ENCODE results near the gene CELF6.

GRCh38 chr15:72278737-72279136 lies 41.2 kb downstream of the CELF6 start:
- no peak for TF ChIP-seq EZH2 (IDR thresholded peaks at IDR 0.05)
- TF ChIP-seq POLR2AphosphoS5 (IDR thresholded peaks at IDR 0.05; ENCODE audit: borderline replicate concordance, low read depth, low read length) = no peak
